Smooth muscle cell (in vitro differentiated cells): Measurements from ENCODE around the gene ALDH2. TPM values are rescaled to one million over a fixed set of nuclear protein-coding genes. Genes with fewer than 3 reads are reported as not detected.

Source experiments
- DNase-seq: peaks from one replicate; lab custom pipeline; 2025; ENCODE audit not compliant: unreplicated experiment; lab: John Stamatoyannopoulos, UW
- H2AFZ ChIP-seq: fragments of 200-600 bp; sonication (generic); 2 replicates; pipeline ENCODE4 v1.6.0; 2016; ENCODE audit warnings: antibody characterized with exemption, low read depth, mild to moderate bottlenecking
- H3F3A ChIP-seq: fragments of 200-600 bp; sonication (generic); 2 replicates; pipeline ENCODE4 v1.6.0; 2017; ENCODE audit warnings: antibody characterized with exemption, low read depth
- H3K27ac ChIP-seq: fragments of 200-600 bp; sonication (generic); 2 replicates; pipeline ENCODE4 v1.5.1; 2016; ENCODE audit warnings: low read depth, mild to moderate bottlenecking
- H3K27me3 ChIP-seq: fragments of 200-600 bp; sonication (generic); 2 replicates; pipeline ENCODE4 v1.6.1; 2016; ENCODE audit warnings: low read depth, mild to moderate bottlenecking
- H3K36me3 ChIP-seq: fragments of 200-600 bp; sonication (generic); 2 replicates; pipeline ENCODE4 v1.5.1; 2016; ENCODE audit warnings: low read depth
- H3K4me1 ChIP-seq: fragments of 200-600 bp; sonication (generic); 2 replicates; pipeline ENCODE4 v1.5.1; 2016; ENCODE audit warnings: low read depth
- H3K4me2 ChIP-seq: fragments of 200-600 bp; sonication (generic); 2 replicates; pipeline ENCODE4 v1.6.0; 2016; ENCODE audit warnings: mild to moderate bottlenecking
- H3K4me3 ChIP-seq: fragments of 200-600 bp; sonication (generic); 2 replicates; pipeline ENCODE4 v1.5.1; 2016; ENCODE audit warnings: mild to moderate bottlenecking
- H3K79me2 ChIP-seq: fragments of 200-600 bp; sonication (generic); 2 replicates; pipeline ENCODE4 v1.6.0; 2016; ENCODE audit warnings: low read depth, mild to moderate bottlenecking
- H3K9ac ChIP-seq: fragments of 200-600 bp; sonication (generic); 2 replicates; pipeline ENCODE4 v1.6.0; 2016; ENCODE audit warnings: low read depth
- H3K9me3 ChIP-seq: fragments of 200-600 bp; sonication (generic); replicated peaks from 2 replicates; pipeline ENCODE4 v1.5.1; 2016; ENCODE audit warnings: low read depth
- H4K20me1 ChIP-seq: fragments of 200-600 bp; sonication (generic); 2 replicates; pipeline ENCODE4 v1.6.0; 2016; ENCODE audit warnings: low read depth
- CTCF ChIP-seq: fragments of 200-600 bp; sonication (generic); IDR thresholded peaks from 2 replicates; pipeline ENCODE4 v1.5.1; 2017; ENCODE audit warnings: borderline replicate concordance, mild to moderate bottlenecking, antibody characterized with exemption; ENCODE audit not compliant: insufficient read depth, poor library complexity, severe bottlenecking
- WGBS: methylation state at CpG from one replicate; pipeline ENCODE4 v1.1.7; 2016; ENCODE audit warnings: low lambda C conversion rate; 5-methylcytosine and 5-hydroxymethylcytosine counted together
- polyA plus RNA-seq: library from polyadenylated mRNA; unstranded; fragments of >200 nt; fragmentation: Nextera tagmentation; extraction: Ambion mirVana; gene quantifications from 2 replicates; pipeline ENCODE4 v1.2.1, GENCODE V29; 2016
- total RNA-seq: library from RNA; depleted of rRNA; stranded (reverse); fragments of >200 nt; gene quantifications from 2 replicates; pipeline ENCODE4 v1.2.3, GENCODE V29; 2014

The ALDH2 gene
- total and polyA plus RNA-seq, 2 experiments from 2014 or later: 17.0 to 54.6 TPM

GRCh38 chr12:111785651-111786050 lies 18.9 kb downstream of the ALDH2 start:
- H3K27ac ChIP-seq: no peak overlapping the region
- H3K4me2 ChIP-seq: no peak overlapping the region
- H3K4me1 ChIP-seq: no peaks in the 10 kb centered on the region
- no peaks in the 10 kb centered on the region for H3K36me3 ChIP-seq
- no peak for DNase-seq
- H3K79me2 ChIP-seq: peaks cover 9% of the 10 kb centered on the region
- H2AFZ ChIP-seq: no peak overlapping the region
- H3K9ac ChIP-seq: no peak overlapping the region
- no peaks in the 10 kb centered on the region for H3K9me3 ChIP-seq
- peaks cover 5% of the 10 kb centered on the region for H4K20me1 ChIP-seq
- TF ChIP-seq CTCF: no peak
- 98% methylated on average over 2 of the region's 2 CpGs for WGBS
- no peak overlapping the region for H3K4me3 ChIP-seq
- no peaks in the 10 kb centered on the region for H3K27me3 ChIP-seq
- H3F3A ChIP-seq: no peaks in the 10 kb centered on the region

GRCh38 chr12:111788178-111788654 lies 21.5 kb downstream of the ALDH2 start:
- no peak for DNase-seq
- Histone ChIP-seq H3K4me2 (no peak overlapping the region), H3K27me3 (no peaks in the 10 kb centered on the region), H3K79me2 (no peaks in the 10 kb centered on the region), H3K9ac (no peak overlapping the region), H3K9me3 (no peaks in the 10 kb centered on the region), H2AFZ (no peak overlapping the region), H3F3A (no peaks in the 10 kb centered on the region), H3K4me3 (no peak overlapping the region), H3K36me3 (no peaks in the 10 kb centered on the region), H3K4me1 (no peaks in the 10 kb centered on the region), H3K27ac (no peak overlapping the region), H4K20me1 (no peaks in the 10 kb centered on the region)
- 84% methylated on average over 8 of the region's 8 CpGs for WGBS
- peak; percentile 12 for TF ChIP-seq CTCF

GRCh38 chr12:111789779-111790178 lies 23.0 kb downstream of the ALDH2 start:
- Histone ChIP-seq H3K4me2 (no peak overlapping the region), H4K20me1 (no peaks in the 10 kb centered on the region), H3K27ac (no peak overlapping the region), H3K27me3 (no peaks in the 10 kb centered on the region), H3K9ac (no peak overlapping the region), H3K36me3 (no peaks in the 10 kb centered on the region), H3K4me3 (no peak overlapping the region), H3F3A (no peaks in the 10 kb centered on the region), H3K9me3 (no peaks in the 10 kb centered on the region), H3K4me1 (no peaks in the 10 kb centered on the region), H2AFZ (no peak overlapping the region), H3K79me2 (no peaks in the 10 kb centered on the region)
- DNase-seq: no peak
- 97% methylated on average over 11 of the region's 11 CpGs for whole genome bisulfite sequencing
- TF ChIP-seq CTCF: no peak

- no peak overlapping the region for H3K9ac ChIP-seq
- no peaks in the 10 kb centered on the region for H3F3A ChIP-seq
- H3K4me3 ChIP-seq: no peak overlapping the region
- H2AFZ ChIP-seq: no peak overlapping the region
- H3K27me3 ChIP-seq: no peaks in the 10 kb centered on the region
- no peaks in the 10 kb centered on the region for H3K4me1 ChIP-seq
- H3K36me3 ChIP-seq: no peaks in the 10 kb centered on the region
- H4K20me1 ChIP-seq: no peaks in the 10 kb centered on the region
- no peaks in the 10 kb centered on the region for H3K9me3 ChIP-seq
- H3K4me2 ChIP-seq: no peak overlapping the region
- 98% methylated on average over 8 of the region's 8 CpGs for whole genome bisulfite sequencing
- H3K27ac ChIP-seq: no peak overlapping the region
- DNase-seq: no peak
- H3K79me2 ChIP-seq: no peaks in the 10 kb centered on the region
- TF ChIP-seq CTCF: no peak
These were observed 24.8 kb downstream of the ALDH2 start for GRCh38 chr12:111791507-111791906.
